COLO829 (cell line): ENCODE results near the gene PTPA.

Source experiments
- DNase-seq: peaks from one replicate; pipeline ENCODE4 v3.0.0; 2012; ENCODE audit warnings: low spot score

PTPA gene

DNA sequence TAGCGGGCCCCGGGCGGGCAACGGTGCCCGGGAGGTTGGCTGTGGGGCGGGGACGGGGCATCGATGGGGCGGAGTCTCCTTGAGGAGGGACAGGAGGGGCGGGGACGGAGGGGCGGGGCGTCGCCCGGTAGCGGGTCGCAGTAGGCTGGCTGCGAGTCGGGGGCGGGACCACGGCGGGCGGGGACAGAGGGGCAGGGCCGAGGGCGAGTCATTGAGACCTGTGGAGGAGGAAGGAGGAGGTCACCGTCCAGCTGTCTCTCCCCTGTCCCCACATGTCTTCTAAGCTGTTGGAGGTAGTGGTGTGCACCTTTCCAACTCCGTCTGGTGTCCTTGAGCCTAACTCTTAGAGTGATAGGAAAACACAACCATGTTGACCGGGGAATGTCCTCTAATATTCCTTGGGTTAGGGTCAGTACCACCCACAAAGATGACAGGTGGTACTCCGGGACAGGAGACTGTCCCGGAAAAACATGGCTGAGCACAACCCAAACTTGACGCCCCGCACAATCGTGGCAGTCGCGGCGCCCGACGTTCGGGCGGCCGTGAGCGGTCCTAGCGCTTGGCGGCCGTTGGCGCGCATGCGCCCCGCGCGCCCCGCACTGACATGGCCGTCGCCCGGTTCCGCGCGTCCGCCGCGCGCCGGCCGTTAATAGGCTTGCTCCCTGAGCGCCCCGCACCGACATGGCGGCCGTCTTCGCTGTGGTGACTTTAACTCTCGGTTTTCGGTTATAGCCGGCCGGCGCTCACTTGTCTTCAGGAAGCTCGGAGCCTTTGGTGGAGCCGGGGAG is at the start of gene PTPA, which contains the start of gene CRAT:
Gene PTPA, plus strand, starts transcription at position 676 of the 788 bp plus-strand sequence. CDS start 186 bp downstream, outside the sequence.
Gene CRAT, minus strand, starts transcription at position 54 of the 788 bp plus-strand sequence. CDS start 284 bp downstream, outside the sequence.
- DNase-seq, result peak; percentile 100

DNA sequence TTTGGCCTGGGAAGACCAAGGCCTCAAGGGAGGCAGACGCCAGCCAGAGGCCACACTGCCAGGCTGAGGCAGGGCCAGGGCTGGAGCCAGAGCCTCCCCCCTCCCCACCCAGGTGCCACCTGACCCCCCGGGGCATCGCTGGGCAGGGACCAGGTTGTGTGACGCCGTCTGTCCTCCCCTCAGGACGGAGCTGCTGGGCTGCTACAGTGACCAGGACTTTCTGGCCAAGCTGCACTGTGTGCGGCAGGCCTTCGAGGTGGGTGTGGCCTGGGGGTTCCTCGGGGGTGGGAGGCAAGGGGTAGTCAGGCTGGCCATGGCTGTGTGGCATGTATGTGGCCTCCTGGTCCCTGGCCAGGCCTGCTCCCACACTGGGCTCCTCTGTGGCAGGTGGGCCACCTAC is 48.2 kb upstream of the PTPA start:
- DNase-seq, result no peak

DNA sequence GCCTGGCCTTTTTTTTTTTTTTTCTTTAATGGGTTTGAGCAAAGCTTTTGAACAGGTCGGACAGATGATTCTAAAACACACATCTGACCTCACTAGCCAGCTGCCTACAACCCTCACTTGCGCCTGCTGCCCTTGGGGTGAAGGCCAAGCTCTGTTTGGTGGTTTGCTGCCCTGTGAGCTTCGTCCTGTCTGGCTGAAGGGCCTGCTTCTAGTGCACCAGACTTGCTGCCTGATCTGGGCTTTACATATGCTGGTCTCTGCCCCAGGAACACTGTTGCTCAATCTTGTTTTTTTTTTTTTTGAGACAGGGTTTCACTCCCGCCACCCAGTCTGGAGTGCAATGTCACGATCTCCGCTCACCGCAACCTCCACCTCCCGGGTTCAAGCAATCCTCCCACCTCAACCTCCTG is 46.7 kb upstream of the PTPA start:
- no peak for DNase-seq

DNA sequence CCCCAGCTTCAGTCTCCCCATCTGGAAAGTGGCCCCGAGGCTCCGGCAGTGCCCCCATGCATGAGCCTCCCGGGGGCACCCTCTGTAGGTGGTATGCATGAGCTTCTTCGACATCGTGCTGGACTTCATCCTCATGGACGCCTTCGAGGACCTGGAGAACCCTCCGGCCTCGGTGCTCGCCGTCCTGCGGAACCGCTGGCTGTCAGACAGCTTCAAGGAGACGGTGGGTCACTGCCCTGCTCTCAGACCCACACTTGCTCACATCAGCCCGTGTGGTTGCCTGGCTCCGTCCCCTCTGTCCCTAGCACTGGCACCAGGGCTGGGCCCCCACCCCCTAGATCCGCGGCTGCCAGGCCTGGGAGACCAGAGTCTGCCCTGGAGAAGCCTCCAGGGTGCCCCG is 43.1 kb upstream of the PTPA start:
- DNase-seq, result no peak

DNA sequence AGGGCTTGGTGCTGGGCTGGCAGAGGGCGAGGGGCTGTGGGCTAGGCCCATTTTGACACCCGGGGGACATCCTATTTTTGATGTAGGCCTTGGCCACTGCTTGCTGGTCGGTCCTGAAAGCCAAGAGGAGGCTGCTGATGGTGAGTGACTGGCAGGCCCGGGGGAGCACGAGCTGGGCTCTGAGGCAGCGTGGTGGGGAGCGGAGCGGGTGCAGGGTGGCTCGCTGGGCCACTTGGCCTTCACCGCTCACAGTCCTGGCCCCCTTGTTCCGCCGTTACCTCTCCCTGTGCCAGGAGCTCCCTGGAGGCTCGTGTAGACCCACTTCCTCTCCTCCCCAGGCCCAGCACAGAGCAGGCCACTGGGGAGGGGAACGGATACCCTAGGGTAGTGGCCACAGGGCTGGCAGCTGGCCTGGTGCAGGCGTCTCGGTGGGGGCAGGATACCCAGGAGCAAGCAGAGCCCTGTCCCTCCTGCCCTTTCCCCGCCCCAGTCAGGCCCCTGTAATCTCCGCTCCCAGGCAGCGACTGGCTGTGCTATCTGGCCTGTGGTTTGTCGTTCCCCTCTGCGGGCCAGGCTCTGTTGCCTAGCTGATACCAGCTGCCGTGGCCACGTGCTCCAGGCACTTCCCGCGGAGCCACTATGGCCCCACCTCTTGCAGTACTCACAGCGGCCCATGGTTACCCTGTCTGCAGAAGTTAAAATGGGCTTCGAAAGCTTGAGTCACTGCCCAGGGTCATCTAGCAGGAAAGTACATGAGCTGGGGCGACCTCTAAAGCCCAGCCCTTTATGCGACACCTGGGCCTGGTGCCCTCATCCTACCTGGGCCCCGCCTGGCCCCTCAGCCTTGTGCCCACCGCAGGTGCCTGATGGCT is 42.0 kb upstream of the PTPA start:
- DNase-seq, result no peak

DNA sequence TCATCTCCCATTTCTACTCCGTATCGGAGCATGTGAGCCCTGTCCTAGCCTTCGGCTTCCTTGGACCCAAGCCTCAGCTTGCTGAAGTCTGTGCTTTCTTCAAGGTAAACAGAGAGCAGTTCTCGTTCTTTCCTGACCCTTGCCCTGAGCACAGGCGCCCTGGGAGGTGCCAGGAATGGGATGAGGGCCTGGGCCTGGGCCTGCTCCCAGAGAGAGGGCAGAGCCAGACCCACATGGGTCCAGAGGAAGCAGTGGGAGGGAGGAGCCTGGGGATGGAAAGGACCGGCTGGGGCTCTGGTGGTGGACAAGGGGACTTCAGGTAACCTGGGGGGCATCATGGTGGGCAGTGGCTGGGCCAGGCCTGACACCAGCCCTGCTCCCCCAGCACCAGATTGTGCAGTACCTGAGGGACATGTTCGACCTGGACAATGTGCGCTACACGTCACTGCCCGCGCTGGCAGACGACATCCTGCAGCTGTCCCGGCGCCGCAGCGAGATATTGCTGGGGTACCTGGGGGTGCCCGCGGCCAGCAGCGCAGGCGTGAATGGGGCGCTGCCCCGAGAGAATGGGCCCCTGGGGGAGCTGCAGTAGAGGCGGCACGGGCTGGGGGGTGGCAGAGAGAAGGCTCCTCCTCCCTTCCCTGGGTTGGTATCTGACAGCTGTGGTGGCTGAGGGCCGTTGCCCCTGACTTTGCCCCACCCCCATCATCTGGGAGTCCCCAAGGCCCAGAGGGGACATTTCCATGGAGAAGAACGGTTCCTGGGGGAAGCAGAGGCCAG is 41.2 kb upstream of the PTPA start:
- no peak for DNase-seq

DNA sequence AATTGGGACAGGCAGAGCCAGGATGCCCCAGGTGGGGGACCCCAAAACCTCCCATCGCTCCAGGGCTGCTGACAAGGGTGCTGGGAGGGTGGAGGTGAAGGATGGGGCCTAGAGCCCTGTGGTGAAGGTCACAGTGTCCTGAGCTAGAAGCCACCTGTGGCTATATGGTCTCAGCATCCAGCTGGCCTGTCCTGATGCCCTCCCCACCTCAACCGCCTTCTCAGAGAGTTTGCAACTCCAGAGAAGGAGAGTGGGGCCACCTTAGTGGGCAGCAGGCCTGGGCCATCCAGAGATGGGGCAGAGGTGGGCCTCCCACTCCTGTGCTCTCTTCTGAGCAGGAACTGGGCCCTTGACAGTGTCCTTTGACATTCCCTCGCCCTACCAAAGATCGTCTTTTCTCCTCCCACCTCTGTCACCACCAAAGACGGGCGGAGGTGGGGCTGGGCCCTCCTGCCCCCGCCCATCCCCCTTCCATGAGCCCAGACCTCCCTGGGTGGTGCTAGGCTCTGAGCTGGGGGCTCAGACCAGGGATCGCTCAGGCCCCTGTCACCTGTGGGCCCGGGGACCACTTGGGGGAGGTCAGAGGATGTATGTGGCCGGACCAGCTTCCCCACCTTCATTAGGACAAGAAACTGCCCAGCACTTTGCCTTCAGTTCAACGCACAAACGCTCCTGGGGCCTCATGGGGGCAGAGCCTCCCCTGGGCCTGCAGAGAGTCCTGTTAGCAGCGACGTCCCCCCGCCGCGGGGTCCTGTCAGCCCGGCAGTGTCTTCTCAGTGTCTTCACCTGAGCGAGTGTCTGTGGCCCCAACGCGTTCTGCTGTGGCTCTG is 40.3 kb upstream of the PTPA start:
- no peak for DNase-seq

DNA sequence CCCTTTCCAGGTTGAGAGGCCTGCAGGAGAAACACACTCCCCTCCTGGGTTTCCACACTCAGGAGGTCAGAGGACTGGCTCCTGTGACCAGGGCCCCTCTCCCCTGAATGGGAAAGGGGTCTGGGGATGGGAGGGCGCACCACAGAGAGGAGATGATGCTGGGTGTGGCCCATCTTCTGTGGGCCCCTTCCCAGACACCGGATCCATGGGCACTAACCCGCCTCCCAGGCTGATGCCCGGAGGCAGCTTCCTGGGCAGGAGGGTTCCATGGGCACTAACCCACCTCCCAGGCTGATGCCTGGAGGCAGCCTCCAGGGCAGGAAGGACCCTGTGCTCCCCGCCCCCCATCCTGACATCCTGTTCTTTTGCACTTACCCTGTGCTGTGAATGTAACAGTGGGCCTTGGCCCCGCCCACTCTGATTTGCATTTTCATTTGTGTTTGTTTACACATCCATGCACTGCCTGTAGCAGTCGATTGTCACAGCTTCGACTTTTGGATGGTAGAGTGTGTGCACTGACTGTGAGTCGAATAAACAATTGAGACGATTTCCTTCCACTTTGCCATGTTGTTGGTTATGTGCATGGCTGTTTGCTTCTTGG is 39.6 kb upstream of the PTPA start:
- no peak for DNase-seq

DNA sequence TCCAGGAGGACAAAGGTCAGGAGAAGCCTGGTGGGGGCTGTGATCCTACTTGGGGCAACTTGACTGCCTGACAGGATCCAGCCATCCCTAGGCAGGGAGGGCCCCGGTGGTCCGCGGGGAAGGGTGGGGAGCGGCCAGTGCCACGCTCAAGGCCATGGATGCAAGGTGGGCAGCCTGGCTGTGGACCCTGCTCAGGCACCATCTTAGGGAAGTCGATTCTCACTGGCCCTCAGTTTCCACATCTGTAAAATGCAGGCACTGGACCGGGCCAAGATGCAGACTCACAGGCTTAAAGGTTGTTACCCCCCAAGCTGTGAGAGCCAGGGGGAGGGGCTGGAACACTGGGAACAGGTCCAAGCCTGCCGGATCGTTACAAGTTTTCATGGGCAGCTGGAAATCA is 39.0 kb upstream of the PTPA start:
- no peak for DNase-seq

DNA sequence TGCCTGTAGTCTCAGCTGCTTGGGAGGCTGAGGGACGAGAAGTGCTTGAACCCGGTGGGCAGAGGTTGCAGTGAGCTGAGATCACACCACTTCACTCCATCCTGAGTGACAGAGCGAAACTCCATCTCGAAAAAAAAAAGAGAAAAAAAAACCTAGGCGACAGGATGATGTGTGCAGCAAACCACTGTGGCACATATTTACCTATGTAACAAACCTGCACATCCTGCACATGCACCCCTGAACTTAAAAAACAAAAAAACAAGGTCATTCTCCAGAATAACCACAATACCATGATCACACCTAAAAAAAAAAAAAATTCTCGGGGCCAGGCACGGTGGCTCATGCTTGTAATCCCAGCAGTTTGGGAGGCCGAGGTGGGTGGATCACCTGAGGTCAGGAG is 37.8 kb upstream of the PTPA start:
- no peak for DNase-seq

DNA sequence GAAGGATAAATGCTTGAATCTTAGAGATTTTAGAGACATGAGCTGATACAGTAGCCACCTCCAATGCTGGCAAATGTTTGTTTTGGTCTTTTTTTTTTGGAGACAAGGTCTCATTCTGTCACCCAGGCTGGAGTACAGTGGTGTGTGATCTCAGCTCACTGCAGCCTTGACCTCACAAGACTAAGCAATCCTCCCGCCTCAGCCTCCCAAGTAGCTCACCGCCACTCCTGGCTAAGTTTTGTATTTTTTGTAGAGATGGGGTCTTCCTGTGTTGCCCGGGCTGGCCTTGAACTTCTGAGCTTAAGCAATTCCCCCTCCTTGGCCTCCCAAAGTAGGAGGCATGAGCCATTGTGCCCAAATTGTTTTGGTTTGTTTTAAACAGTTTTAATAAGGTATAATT is 37.1 kb upstream of the PTPA start:
- DNase-seq, result no peak

DNA sequence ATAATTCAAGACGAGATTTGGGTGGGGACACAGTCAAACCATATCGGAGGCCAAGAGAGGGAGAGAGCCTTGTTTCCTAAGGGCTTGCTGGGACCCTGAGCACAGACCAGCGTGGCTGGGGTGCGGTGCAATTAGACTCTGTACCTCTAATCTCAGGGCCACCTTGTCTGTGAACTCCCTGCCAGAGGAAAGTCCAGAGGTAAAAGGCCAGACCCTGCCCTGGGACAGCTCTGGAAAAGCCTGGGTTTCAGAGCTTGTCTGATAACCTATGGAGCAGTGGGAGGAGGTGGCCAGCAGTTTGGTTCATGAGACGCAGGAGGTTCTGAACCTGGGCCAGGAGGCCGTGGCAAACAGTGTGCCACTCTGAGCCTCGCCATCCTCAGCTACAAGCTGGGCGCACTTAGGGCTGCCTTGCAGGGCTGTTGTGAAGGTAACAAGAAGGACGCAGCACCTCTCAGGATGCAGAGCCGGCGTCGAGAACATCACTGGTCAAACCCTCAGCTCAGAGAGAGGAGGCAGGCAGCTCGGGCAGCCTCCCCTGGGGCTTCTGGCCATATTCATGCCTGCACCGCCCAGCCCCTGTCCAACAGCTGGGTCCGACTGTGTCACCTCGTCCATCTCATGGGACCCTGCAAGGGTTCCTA is 35.1 kb upstream of the PTPA start:
- DNase-seq, result no peak

DNA sequence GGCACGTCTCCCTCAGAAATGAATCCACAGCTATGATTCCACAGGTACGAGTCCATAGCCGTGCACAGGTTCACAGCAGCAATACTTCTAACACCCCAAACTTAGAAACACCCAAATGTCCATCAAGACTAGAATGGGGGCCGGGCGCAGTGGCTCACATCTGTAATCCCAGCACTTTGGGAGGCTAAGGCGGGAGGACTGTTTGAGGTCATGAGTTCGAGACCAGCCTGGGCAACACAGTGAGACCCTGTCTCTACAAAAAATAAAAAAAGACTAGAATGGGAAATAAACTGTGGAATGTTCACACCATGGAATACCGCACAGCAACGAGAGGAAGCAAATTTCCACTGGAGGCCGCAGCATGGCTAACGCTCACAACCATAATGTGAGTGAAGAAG is 34.6 kb upstream of the PTPA start:
- DNase-seq, result no peak

DNA sequence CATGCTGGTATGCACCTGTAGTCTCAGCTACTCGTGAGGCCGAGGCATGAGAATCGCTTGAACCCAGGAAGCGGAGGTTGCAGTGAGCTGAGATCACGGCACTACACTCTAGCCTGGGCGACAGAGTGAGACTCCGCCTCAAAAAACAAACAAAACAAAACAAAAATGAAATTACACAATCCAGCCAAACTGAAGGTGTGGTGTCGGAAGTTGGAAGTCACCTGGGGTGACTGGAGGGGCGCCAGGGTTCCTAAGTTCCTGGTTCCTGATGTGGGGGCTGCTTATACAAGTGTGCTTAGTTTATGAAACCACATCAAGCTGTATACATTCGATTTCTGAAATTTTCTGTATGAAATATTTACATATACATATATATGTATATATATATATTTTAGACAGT is 34.0 kb upstream of the PTPA start:
- no peak for DNase-seq

DNA sequence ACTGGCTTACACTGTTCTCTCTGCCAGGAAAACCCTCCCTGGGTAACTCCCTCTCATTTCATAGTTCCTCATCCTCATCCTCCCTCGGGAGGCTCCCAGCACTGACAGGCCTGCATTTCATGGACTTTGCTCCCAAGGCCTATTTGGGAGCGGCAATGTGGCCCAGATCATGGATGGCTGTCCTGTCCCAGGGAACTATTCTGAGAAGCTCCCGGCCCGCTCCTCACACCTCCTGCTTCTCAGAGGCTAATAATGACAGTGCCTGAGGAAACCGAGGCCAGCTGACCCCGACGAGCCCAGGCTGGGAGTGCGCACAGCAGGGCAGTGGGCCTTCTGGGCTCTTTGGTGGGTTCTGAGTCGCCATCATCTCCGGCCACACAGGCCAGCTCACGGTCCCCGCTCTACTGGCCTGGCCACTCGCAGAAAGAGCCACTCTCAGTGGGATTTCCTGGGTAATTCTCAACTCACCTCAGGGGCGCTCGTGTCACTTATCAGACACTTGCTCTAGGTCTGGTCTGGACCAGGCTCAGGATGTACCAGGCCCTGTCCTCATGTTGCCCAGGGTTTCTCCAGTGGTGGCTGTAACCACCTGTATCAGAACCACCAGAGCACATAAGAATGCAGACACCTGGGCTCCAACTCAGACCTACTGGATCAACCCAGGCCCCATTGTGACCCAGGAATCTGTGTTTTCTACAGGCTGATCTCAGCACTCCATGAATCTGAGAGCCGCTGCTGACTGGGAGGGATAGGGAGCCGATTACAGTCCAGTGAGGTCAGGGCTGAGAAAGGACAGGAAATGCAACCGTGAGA is 32.3 kb upstream of the PTPA start:
- DNase-seq, result no peak

DNA sequence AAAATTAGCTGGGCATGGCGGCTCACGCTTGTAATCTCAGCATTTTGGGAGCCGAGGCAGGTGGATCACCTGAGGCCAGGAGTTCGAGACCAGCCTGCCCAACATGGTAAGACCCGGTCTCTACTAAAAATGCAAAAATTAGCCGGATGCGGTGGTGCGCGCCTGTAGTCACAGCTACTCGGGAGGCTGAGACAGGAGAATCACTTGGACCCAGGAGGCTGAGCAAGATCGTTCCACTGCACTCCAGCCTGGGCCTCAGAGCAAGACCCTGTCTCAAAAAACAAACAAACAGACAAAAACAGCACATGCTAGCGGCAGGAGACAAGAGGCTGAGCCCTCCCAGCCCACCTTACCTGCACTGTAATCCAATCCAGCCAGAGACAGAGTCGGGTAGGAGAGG is 31.4 kb upstream of the PTPA start:
- no peak for DNase-seq

DNA sequence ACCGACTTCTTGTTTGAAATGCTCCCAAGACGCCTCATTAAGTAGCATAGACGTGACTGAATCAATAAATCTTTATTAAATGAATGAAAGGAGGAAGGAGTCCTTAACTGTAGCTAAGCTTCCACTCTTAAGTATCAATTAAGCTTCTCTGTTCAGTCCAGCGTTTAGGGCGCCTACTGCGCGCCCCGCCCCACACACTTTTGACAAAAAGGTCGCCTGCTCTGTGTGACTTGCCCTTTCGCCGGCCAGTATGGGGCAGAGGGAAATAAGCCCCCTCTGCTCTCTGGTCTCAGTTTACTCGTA is 31.0 kb upstream of the PTPA start:
- DNase-seq, result no peak

DNA sequence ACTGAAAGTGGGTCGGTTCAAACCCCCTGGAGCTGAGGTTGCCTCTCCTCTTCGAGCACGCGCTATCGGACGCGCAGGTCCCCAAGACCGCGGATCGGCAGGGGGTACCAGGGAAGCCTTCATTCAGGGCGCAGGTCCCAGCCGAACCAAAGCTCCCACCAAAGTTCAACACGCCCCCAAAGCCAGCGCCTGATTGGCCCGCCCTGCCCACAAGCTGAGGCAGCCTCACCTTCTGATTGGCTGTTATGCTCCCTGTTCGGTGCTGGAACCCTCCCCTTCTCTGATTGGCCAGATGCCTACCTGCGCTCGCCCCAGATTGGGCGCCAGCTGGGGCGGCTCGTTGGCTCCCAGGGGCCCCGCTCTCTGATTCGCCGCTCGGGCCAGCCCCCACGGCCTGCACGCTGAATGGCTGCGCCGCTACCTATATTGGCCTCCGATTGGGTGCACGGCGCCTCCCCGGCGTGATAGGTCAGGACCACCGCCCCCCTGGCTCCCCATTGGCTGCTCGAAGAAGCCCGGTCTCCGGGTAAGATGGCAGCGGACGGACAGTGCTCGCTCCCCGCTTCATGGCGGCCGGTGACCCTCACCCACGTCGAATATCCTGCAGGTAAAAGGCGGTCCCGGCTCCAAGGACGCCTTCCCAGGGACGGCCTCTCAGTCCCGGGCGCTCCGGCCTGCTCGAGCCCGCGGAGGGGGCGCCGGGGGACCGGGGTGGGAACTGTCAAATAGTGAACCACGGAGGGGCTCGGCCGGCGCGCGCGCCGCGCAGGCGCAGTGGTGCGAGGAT is 30.4 kb upstream of the PTPA start, which contains the start of gene DOLPP1:
Gene DOLPP1, plus strand, starts transcription at position 511 of the 787 bp plus-strand sequence. Its CDS starts 21 bp downstream, at position 532.
- peak; percentile 99 for DNase-seq

DNA sequence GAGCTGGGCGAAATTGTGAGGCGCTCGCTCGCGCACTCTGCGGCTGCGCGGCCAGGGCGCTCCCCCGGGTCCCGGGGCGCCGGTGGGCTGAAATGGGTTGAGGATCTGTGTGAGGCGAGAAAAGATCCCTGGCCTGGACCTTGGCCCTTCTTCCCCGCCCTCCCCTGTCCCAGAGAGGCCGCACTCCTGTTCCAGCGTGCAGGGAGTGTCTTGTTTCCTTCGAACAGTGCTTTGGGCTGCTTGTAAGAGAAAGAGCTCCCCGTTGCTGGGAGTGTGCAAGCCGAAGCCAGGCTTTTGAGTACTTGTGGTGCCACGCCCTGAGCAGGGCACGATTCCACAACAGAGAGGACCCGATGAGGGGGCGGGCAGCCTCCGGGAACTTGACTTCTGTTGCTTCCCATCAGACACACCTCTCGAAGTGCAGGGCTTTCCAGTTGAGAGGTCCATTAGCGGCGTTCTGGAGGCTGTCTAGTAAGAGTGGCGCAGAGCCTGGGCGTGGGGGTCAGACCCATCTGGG is 29.8 kb upstream of the PTPA start:
- DNase-seq, result peak; percentile 91
